Uterus (tissue), 4 donors: ENCODE results near the gene SOCS4. TPM values are rescaled to one million over a fixed set of nuclear protein-coding genes. Genes with fewer than 3 reads are reported as not detected.

ENCODE experiments used
- DNase-seq, 2 donors: peaks; one replicate each; pipeline ENCODE4 v3.0.0-alpha.2; 2019 to 2020
- H3K27ac ChIP-seq, 2 donors: fragments of 200-600 bp; sonication (generic); 1 replicate in 1 of 2; 2 replicates in 1 of 2; pipeline ENCODE4 v1.5.1; 2016 to 2018
- H3K27me3 ChIP-seq, 2 donors: fragments of 200-600 bp; sonication (generic); one replicate each; pipeline ENCODE4 v1.5.1; 2018 to 2019; ENCODE audit warnings: control low read depth in 1 of 2
- H3K36me3 ChIP-seq, 2 donors: fragments of 200-600 bp; sonication (generic); one replicate each; pipeline ENCODE4 v1.5.1; 2019; ENCODE audit warnings: control low read depth in 1 of 2
- H3K4me1 ChIP-seq, 2 donors: fragments of 200-600 bp; sonication (generic); one replicate each; pipeline ENCODE4 v1.5.1; 2018 to 2019; ENCODE audit warnings: control low read depth in 1 of 2
- H3K4me3 ChIP-seq, 2 donors: fragments of 200-600 bp; sonication (generic); 1 replicate in 1 of 2; 2 replicates in 1 of 2; pipeline ENCODE4 v1.5.1; 2018 to 2019; ENCODE audit warnings: mild to moderate bottlenecking in 1 of 2
- H3K9me3 ChIP-seq, 2 donors: fragments of 200-600 bp; sonication (generic); one replicate each; pipeline ENCODE4 v1.5.1; 2019; ENCODE audit warnings: control low read depth in 1 of 2
- POLR2A ChIP-seq, 2 donors: fragments of 450-650 bp; IDR thresholded peaks; one replicate each; pipeline ENCODE4 v1.6.1; 2016; ENCODE audit warnings: antibody characterized with exemption in 2 of 2, mild to moderate bottlenecking in 1 of 2, moderate library complexity in 1 of 2
- intact Hi-C: fragments of 100-400 bp; cut with DNase I; formaldehyde crosslinking; loops from one replicate; pipeline ENCODE4 v1.15.1; 2023; ENCODE audit warnings: low total_unique reads
- total RNA-seq, 4 donors: library from RNA; depleted of rRNA in 3 of 4; stranded (reverse); fragments of >200 nt in 3 of 4; gene quantifications; one replicate each; pipeline versions ENCODE4 v1.1.0 to v1.2.4, GENCODE V29; 2014 to 2023
- TF ChIP-seq, protein P1 (sequence below), 4 experiments: fragments of 200-600 bp in 2 of 4; fragments of 450-650 bp in 2 of 4; sonication (generic) in 2 of 4; IDR thresholded peaks; one replicate each; pipeline ENCODE4 v1.5.1; 2016 to 2019; ENCODE audit warnings: antibody characterized with exemption in 4 of 4, mild to moderate bottlenecking in 2 of 4, moderate library complexity in 1 of 4
- donor health status: DM: yes; HTN: yes; CAD: no.

The SOCS4 gene
- total RNA-seq, 4 donors from 2014 or later, result 10.2 to 36.4 (median 22.4) TPM

DNA sequence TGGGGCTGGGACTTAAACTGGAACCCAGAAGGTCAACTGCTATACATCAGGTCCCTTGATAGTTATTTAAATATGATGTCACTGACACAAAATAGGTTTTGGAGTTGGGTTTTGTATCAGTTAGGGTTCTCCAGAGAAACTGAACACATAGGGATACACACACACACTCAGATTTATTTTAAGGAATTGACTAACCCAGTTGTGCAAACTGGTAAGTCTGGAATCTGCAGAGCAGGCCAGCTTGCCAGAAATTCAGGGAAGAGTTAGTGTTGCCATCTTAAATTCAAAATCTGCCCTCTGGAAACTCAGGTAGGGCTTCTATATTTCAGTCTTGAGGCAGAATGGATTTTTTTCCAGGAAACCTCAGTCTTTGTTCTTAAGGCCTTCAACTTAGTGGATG lies 61.3 kb downstream of the SOCS4 start:
- H3K9me3 ChIP-seq, result no peaks in the 10 kb centered on the region
- no peaks in the 10 kb centered on the region for H3K4me1 ChIP-seq
- no peak overlapping the region for H3K27ac ChIP-seq
- H3K4me3 ChIP-seq, result no peak overlapping the region
- TF ChIP-seq, protein P1, sequence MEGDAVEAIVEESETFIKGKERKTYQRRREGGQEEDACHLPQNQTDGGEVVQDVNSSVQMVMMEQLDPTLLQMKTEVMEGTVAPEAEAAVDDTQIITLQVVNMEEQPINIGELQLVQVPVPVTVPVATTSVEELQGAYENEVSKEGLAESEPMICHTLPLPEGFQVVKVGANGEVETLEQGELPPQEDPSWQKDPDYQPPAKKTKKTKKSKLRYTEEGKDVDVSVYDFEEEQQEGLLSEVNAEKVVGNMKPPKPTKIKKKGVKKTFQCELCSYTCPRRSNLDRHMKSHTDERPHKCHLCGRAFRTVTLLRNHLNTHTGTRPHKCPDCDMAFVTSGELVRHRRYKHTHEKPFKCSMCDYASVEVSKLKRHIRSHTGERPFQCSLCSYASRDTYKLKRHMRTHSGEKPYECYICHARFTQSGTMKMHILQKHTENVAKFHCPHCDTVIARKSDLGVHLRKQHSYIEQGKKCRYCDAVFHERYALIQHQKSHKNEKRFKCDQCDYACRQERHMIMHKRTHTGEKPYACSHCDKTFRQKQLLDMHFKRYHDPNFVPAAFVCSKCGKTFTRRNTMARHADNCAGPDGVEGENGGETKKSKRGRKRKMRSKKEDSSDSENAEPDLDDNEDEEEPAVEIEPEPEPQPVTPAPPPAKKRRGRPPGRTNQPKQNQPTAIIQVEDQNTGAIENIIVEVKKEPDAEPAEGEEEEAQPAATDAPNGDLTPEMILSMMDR (IDR thresholded peaks at IDR 0.05), result no peak
- no peak for TF ChIP-seq POLR2A (IDR thresholded peaks at IDR 0.05)
- H3K36me3 ChIP-seq, result no peaks in the 10 kb centered on the region
- no peaks in the 10 kb centered on the region for H3K27me3 ChIP-seq
- intact Hi-C loops, result loop anchor here (10.0 kb wide), 1 partner anchor 76 kb away; no protein-coding TSS in a partner anchor
- no peak for DNase-seq

DNA sequence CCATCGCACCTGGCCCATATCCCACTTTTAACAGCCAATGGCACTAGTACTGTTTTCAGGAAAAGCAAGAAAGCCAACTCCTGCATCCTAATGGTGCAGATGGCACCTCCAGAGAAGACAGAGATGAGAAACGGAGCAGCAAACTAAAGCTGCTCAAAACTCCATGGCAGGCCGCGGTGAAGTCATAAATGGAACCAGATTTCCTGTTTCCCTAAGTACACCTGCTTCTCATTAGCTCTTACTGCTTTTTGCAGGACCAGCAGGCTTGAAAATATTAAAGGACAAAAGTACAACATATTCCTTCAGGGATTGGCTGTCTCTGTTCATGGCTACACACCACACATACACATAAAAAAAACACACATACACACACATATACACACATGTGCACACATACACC lies 65.3 kb downstream of the SOCS4 start:
- intact Hi-C loops, result no loop called here
- Histone ChIP-seq H3K9me3 (no peaks in the 10 kb centered on the region), H3K27ac (no peak overlapping the region)

DNA sequence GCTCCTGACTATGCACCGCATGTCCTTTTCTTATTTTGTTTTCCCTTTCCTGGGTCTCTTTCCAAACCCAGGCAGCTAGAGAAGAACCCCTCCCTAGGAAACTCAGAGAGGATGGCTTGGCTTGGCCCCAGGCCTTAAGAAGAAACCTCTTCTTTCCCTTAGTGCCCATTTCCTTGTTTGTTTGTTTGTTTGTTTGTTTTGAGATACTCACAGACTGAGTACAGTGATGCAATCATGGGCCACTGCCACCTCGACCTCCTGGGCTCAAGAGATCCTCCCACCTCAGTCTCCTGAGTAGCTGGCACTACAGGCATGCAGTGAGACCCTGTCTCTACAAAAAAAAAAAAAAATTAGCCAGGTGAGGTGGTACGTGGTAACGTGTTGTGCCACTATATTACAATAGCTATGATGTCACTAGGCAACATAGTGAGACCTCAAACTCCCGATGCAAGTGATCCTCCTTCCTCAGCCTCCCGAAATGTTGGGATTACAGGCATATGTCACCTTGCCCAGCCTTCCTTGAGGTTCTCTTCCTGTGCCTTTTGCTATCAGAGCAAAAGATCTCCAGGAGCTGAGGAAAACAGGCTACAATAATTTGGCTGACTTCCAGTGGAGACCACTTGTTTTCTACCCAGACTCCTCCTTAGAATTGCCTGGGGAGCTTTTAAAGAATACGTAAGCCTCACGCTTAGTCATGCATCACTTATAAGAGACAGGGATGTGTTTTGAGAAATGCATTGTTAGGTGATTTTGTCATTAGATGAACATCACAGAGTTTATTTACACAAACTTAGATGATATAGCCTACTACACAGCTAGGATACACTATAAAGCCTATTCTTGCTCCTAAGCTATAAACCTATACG lies 67.5 kb downstream of the SOCS4 start:
- Histone ChIP-seq H3K4me1 (no peaks in the 10 kb centered on the region), H3K4me3 (no peak overlapping the region), H3K9me3 (no peaks in the 10 kb centered on the region), H3K27me3 (no peaks in the 10 kb centered on the region), H3K27ac (no peak overlapping the region), H3K36me3 (no peaks in the 10 kb centered on the region)
- DNase-seq, result no peak
- intact Hi-C loops, result no loop called here
- no peak for TF ChIP-seq POLR2A (IDR thresholded peaks at IDR 0.05)
- TF ChIP-seq, protein P1 (IDR thresholded peaks at IDR 0.05), result no peak

More for the DNA sequence above, 65.3 kb downstream of the SOCS4 start:
- no peak for DNase-seq
- TF ChIP-seq, protein P1 (IDR thresholded peaks at IDR 0.05), result no peak
- no peak for TF ChIP-seq POLR2A (IDR thresholded peaks at IDR 0.05)
- no peak overlapping the region for H3K4me3 ChIP-seq
- no peaks in the 10 kb centered on the region for H3K36me3 ChIP-seq
- H3K4me1 ChIP-seq, result no peaks in the 10 kb centered on the region
- no peaks in the 10 kb centered on the region for H3K27me3 ChIP-seq

DNA sequence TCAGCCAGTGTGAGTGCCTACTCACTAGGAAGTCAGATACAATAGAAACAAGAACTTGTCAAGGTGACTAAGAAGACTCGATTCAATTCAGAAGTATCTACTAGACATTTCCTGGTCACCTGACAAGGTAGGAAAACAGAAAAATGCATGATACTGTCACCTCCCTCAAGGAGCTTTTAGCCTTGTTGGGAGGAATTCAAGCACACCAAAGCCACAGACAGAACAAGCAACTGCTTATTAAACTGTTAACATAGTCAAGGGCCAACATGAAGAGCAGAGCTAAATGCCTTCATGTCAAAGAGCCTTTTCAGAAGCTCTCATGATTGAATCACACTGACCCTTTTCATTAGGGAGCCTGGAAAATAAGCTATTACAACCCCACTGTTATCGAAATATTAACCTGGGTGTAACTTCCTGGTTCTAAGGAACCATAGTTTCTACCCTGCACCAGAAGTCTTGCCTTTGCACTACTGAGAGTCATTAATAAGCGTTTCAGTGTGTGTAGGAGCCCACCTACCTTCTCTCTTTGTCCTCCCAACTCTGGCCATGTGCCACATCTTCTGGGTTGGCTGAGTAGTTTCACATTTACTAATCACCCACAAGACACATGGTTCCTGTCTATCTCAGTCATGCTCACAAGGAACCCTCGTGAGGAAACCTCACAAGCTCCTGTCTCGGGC lies 71.0 kb downstream of the SOCS4 start:
- intact Hi-C loops, result no loop called here
- DNase-seq, result no peak
- H3K4me1 ChIP-seq, result peaks cover 6 to 17% of the 10 kb centered on the region in 2 donors
- peak overlapping the region; percentile 66 to 96 for H3K27ac ChIP-seq
- H3K27me3 ChIP-seq, result no peaks in the 10 kb centered on the region
- H3K36me3 ChIP-seq, result no peaks in the 10 kb centered on the region
- H3K9me3 ChIP-seq, result no peaks in the 10 kb centered on the region
- no peak for TF ChIP-seq POLR2A (IDR thresholded peaks at IDR 0.05)
- TF ChIP-seq, protein P1 (IDR thresholded peaks at IDR 0.05), result no peak
- H3K4me3 ChIP-seq, result no peak overlapping the region

DNA sequence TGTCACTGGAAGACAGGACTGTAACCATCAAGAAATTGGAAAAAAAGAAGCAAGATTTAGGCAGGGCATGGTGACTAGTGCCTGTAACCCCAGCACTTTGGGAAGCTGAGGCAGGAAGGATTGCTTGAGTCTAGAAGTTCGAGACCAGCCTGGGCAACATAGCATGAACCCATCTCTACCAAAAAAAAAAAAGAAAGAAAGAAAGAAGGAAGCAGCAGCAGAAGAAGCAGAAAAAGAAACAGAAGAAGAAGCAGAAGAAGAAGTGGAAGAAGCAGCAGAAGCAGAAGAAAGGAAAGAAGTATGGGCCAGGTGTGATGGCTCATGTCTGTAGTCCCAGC lies 71.5 kb downstream of the SOCS4 start:
- TF ChIP-seq, protein P1 (IDR thresholded peaks at IDR 0.05), result no peak
- no peak for TF ChIP-seq POLR2A (IDR thresholded peaks at IDR 0.05)
- Histone ChIP-seq H3K4me3 (no peak overlapping the region), H3K9me3 (no peaks in the 10 kb centered on the region), H3K27me3 (no peaks in the 10 kb centered on the region), H3K27ac (peak overlapping the region; percentile 66 to 96), H3K4me1 (peaks cover 11 to 19% of the 10 kb centered on the region in 2 donors), H3K36me3 (no peaks in the 10 kb centered on the region)
- intact Hi-C loops, result no loop called here
- no peak for DNase-seq
